Central memory CD8-positive, alpha-beta T cell (primary cell): ENCODE results near the gene VMP1.
A peak's percentile ranks its signal among the peaks of the same experiment; 100 is the strongest.
"Not testable (repeated sequence)": the region's sequence is repeated elsewhere in the genome, so short reads cannot be mapped to it uniquely, and the experiment has no call there.

ENCODE experiments used
- ATAC-seq: fragments of 150-1000 bp; cut with Tn5 transposase; replicated peaks from 2 replicates; pipeline ENCODE4 v1.10.0; 2022; ENCODE audit warnings: mild to moderate bottlenecking, moderate FRiP score, moderate number of reproducible peaks; ENCODE audit not compliant: poor library complexity, severe bottlenecking; ENCODE audit errors: extremely low read depth
- DNase-seq, 2 donors: peaks; one replicate each; pipeline ENCODE4 v3.0.0; 2021; ENCODE audit warnings: low spot score in 2 of 2
- H3K27ac Mint-ChIP-seq: one replicate; pipeline ENCODE4 v1.8.0; 2022; ENCODE audit warnings: low read depth, mild to moderate bottlenecking, moderate library complexity, mixed read lengths
- H3K27me3 Mint-ChIP-seq: one replicate; pipeline ENCODE4 v1.8.0; 2022; ENCODE audit warnings: mixed read lengths
- H3K36me3 Mint-ChIP-seq: one replicate; pipeline ENCODE4 v1.8.0; 2022; ENCODE audit warnings: mild to moderate bottlenecking, moderate library complexity, mixed read lengths; ENCODE audit not compliant: insufficient read depth
- H3K4me1 Mint-ChIP-seq: one replicate; pipeline ENCODE4 v1.8.0; 2022; ENCODE audit warnings: mixed read lengths
- H3K4me3 Mint-ChIP-seq: one replicate; pipeline ENCODE4 v1.8.0; 2022; ENCODE audit warnings: mild to moderate bottlenecking, moderate library complexity, mixed read lengths
- H3K9me3 Mint-ChIP-seq: one replicate; pipeline ENCODE4 v1.8.0; 2022; ENCODE audit warnings: mixed read lengths

VMP1 gene

GRCh38 chr17:59758998-59759651 lies 51.7 kb downstream of the VMP1 start:
- DNase-seq, H3K9me3 Mint-ChIP-seq, H3K27ac Mint-ChIP-seq, H3K27me3 Mint-ChIP-seq, ATAC-seq, H3K4me3 Mint-ChIP-seq, H3K4me1 Mint-ChIP-seq: not testable (repeated sequence)
- peaks cover 16% of the 10 kb centered on the region for H3K36me3 Mint-ChIP-seq

GRCh38 chr17:59760160-59760559 lies 52.7 kb downstream of the VMP1 start:
- Mint-ChIP-seq H3K4me3 (no peak overlapping the region), H3K36me3 (peaks cover 12% of the 10 kb centered on the region), H3K4me1 (no peaks in the 10 kb centered on the region), H3K27ac (no peak overlapping the region), H3K9me3 (no peaks in the 10 kb centered on the region), H3K27me3 (no peaks in the 10 kb centered on the region)
- DNase-seq (no peak), ATAC-seq (no peak)

GRCh38 chr17:59761385-59762048 lies 54.1 kb downstream of the VMP1 start:
- Mint-ChIP-seq H3K27me3 (no peaks in the 10 kb centered on the region), H3K9me3 (no peaks in the 10 kb centered on the region), H3K4me3 (no peak overlapping the region), H3K4me1 (no peaks in the 10 kb centered on the region), H3K36me3 (peaks cover 8% of the 10 kb centered on the region), H3K27ac (no peak overlapping the region)
- ATAC-seq (no peak), DNase-seq (no peak)

GRCh38 chr17:59762049-59762823 lies 54.8 kb downstream of the VMP1 start:
- Mint-ChIP-seq H3K9me3 (no peaks in the 10 kb centered on the region), H3K4me3 (no peak overlapping the region), H3K4me1 (no peaks in the 10 kb centered on the region), H3K27me3 (no peaks in the 10 kb centered on the region), H3K27ac (no peak overlapping the region), H3K36me3 (peaks cover 8% of the 10 kb centered on the region)
- ATAC-seq (no peak), DNase-seq (no peak)

GRCh38 chr17:59762824-59763374 lies 55.4 kb downstream of the VMP1 start:
- Mint-ChIP-seq H3K4me3 (no peak overlapping the region), H3K36me3 (peaks cover 8% of the 10 kb centered on the region), H3K9me3 (no peaks in the 10 kb centered on the region), H3K27me3 (no peaks in the 10 kb centered on the region), H3K27ac (peak overlapping the region; percentile 32), H3K4me1 (no peaks in the 10 kb centered on the region)
- no peak for ATAC-seq
- no peak for DNase-seq

GRCh38 chr17:59763861-59764260 lies 56.4 kb downstream of the VMP1 start:
- H3K27ac Mint-ChIP-seq: no peak overlapping the region
- H3K36me3 Mint-ChIP-seq: peaks cover 6% of the 10 kb centered on the region
- DNase-seq: no peak
- no peaks in the 10 kb centered on the region for H3K4me1 Mint-ChIP-seq
- H3K27me3 Mint-ChIP-seq: no peaks in the 10 kb centered on the region
- no peak overlapping the region for H3K4me3 Mint-ChIP-seq
- no peak for ATAC-seq
- H3K9me3 Mint-ChIP-seq: no peaks in the 10 kb centered on the region

GRCh38 chr17:59764292-59764741 lies 56.9 kb downstream of the VMP1 start:
- H3K9me3 Mint-ChIP-seq: no peaks in the 10 kb centered on the region
- H3K27me3 Mint-ChIP-seq: no peaks in the 10 kb centered on the region
- ATAC-seq (no peak), DNase-seq (no peak)
- H3K36me3 Mint-ChIP-seq: peaks cover 6% of the 10 kb centered on the region
- H3K27ac Mint-ChIP-seq: no peak overlapping the region
- no peaks in the 10 kb centered on the region for H3K4me1 Mint-ChIP-seq
- H3K4me3 Mint-ChIP-seq: no peak overlapping the region

GRCh38 chr17:59765038-59765437 lies 57.6 kb downstream of the VMP1 start:
- Mint-ChIP-seq H3K27me3 (no peaks in the 10 kb centered on the region), H3K4me1 (no peaks in the 10 kb centered on the region), H3K27ac (no peak overlapping the region), H3K4me3 (no peak overlapping the region), H3K36me3 (peaks cover 6% of the 10 kb centered on the region), H3K9me3 (no peaks in the 10 kb centered on the region)
- DNase-seq: no peak
- ATAC-seq: no peak

GRCh38 chr17:59766491-59766890 lies 59.0 kb downstream of the VMP1 start:
- no peak overlapping the region for H3K4me3 Mint-ChIP-seq
- no peaks in the 10 kb centered on the region for H3K4me1 Mint-ChIP-seq
- H3K27ac Mint-ChIP-seq: no peak overlapping the region
- H3K27me3 Mint-ChIP-seq: no peaks in the 10 kb centered on the region
- H3K9me3 Mint-ChIP-seq: no peaks in the 10 kb centered on the region
- ATAC-seq: no peak
- peaks cover 6% of the 10 kb centered on the region for H3K36me3 Mint-ChIP-seq
- DNase-seq: no peak

GRCh38 chr17:59767176-59767575 lies 59.7 kb downstream of the VMP1 start:
- H3K27ac Mint-ChIP-seq: no peak overlapping the region
- H3K27me3 Mint-ChIP-seq: no peaks in the 10 kb centered on the region
- H3K4me3 Mint-ChIP-seq: no peak overlapping the region
- peaks cover 6% of the 10 kb centered on the region for H3K36me3 Mint-ChIP-seq
- ATAC-seq: no peak
- no peaks in the 10 kb centered on the region for H3K9me3 Mint-ChIP-seq
- DNase-seq: no peak
- H3K4me1 Mint-ChIP-seq: no peaks in the 10 kb centered on the region

GRCh38 chr17:59769887-59770286 lies 62.4 kb downstream of the VMP1 start:
- H3K27ac Mint-ChIP-seq: no peak overlapping the region
- ATAC-seq (no peak), DNase-seq (no peak)
- H3K36me3 Mint-ChIP-seq: peaks cover 14% of the 10 kb centered on the region
- H3K9me3 Mint-ChIP-seq: no peaks in the 10 kb centered on the region
- no peaks in the 10 kb centered on the region for H3K27me3 Mint-ChIP-seq
- H3K4me3 Mint-ChIP-seq: no peak overlapping the region
- H3K4me1 Mint-ChIP-seq: no peaks in the 10 kb centered on the region

- DNase-seq: no peak
- H3K4me3 Mint-ChIP-seq: no peak overlapping the region
- H3K9me3 Mint-ChIP-seq: no peaks in the 10 kb centered on the region
- ATAC-seq: no peak
- peaks cover 17% of the 10 kb centered on the region for H3K36me3 Mint-ChIP-seq
- no peak overlapping the region for H3K27ac Mint-ChIP-seq
- H3K27me3 Mint-ChIP-seq: no peaks in the 10 kb centered on the region
- H3K4me1 Mint-ChIP-seq: no peaks in the 10 kb centered on the region
Measured at GRCh38 chr17:59771093-59771492, 63.6 kb downstream of the VMP1 start.
